K562 (cell line): Measurements from ENCODE around the gene PRCC. TPM values are rescaled to one million over a fixed set of nuclear protein-coding genes. Genes with fewer than 3 reads are reported as not detected.

Source experiments
- BRD9 ChIP-seq: fragments of 450-650 bp; IDR thresholded peaks from 2 replicates; pipeline ENCODE4 v1.6.1; 2018; ENCODE audit warnings: low read depth; ENCODE audit not compliant: partially characterized antibody
- ETV1 ChIP-seq: fragments of 450-650 bp; conservative IDR thresholded peaks from 2 replicates; pipeline ENCODE4 v1.6.1; 2016; ENCODE audit warnings: missing genetic modification characterization, control low read depth, low read depth, missing compliant biosample characterization
- ETV6 ChIP-seq, 3 experiments: fragments of 150-350 bp in 1 of 3; sonication (generic) in 1 of 3; formaldehyde crosslinking in 1 of 3; IDR thresholded peaks; 2 replicates each; pipeline versions ENCODE4 v1.6.1 to v1.8.0; 2014 to 2022; ENCODE audit warnings: borderline replicate concordance in 2 of 3, low read depth in 2 of 3, antibody characterized with exemption in 1 of 3, low read length in 1 of 3, mild to moderate bottlenecking in 1 of 3, missing genetic modification reagents in 1 of 3
- FOXA3 ChIP-seq, 2 experiments: fragments of 450-650 bp in 1 of 2; sonication (generic) in 1 of 2; formaldehyde crosslinking; IDR thresholded peaks in 1 of 2; conservative IDR thresholded peaks in 1 of 2; 2 replicates each; pipeline versions ENCODE4 v1.4.0 to v1.8.0; 2020 to 2022; ENCODE audit warnings: mild to moderate bottlenecking in 2 of 2, missing genetic modification reagents in 1 of 2
- KDM4B ChIP-seq, 2 experiments: fragments of 450-650 bp in 1 of 2; sonication (generic) in 1 of 2; IDR thresholded peaks; 2 replicates each; pipeline ENCODE4 v1.6.1; 2016 to 2017; ENCODE audit warnings: borderline replicate concordance in 2 of 2, antibody characterized with exemption in 1 of 2, low read depth in 1 of 2, mild to moderate bottlenecking in 1 of 2
- MAFG ChIP-seq: fragments of 450-650 bp; conservative IDR thresholded peaks from 2 replicates; pipeline ENCODE4 v1.6.1; 2016; ENCODE audit warnings: missing genetic modification characterization, missing compliant biosample characterization
- MTA3 ChIP-seq: fragments of 450-650 bp; formaldehyde crosslinking; IDR thresholded peaks from 2 replicates; pipeline ENCODE4 v1.6.1; 2017; ENCODE audit warnings: mild to moderate bottlenecking, borderline replicate concordance
- NFATC3 ChIP-seq: fragments of 450-650 bp; IDR thresholded peaks from 2 replicates; pipeline ENCODE4 v1.6.1; 2017; ENCODE audit warnings: mild to moderate bottlenecking
- PPARD ChIP-seq: fragments of 250-450 bp; sonication (Bioruptor Pico); IDR thresholded peaks from 2 replicates; pipeline ENCODE4 v1.8.0; 2022; ENCODE audit warnings: inconsistent platforms, mild to moderate bottlenecking, moderate library complexity
- SMAD3 ChIP-seq: fragments of 450-650 bp; formaldehyde crosslinking; conservative IDR thresholded peaks from 2 replicates; pipeline ENCODE4 v1.4.0; 2020; ENCODE audit warnings: mild to moderate bottlenecking
- ZBTB34 ChIP-seq: fragments of 250-450 bp; sonication (Bioruptor Pico); IDR thresholded peaks from 2 replicates; pipeline ENCODE4 v1.8.0; 2021; ENCODE audit warnings: mild to moderate bottlenecking, moderate library complexity
- ZEB2 ChIP-seq: fragments of 450-650 bp; IDR thresholded peaks from 2 replicates; pipeline ENCODE4 v1.6.1; 2016
- ZNF23 ChIP-seq: fragments of 250-450 bp; sonication (Bioruptor Pico); IDR thresholded peaks from 2 replicates; pipeline ENCODE4 v1.4.0; 2020; ENCODE audit warnings: mild to moderate bottlenecking
- ZNF280B ChIP-seq: fragments of 250-450 bp; sonication (Bioruptor Pico); IDR thresholded peaks from 2 replicates; pipeline ENCODE4 v1.5.1; 2021; ENCODE audit warnings: mild to moderate bottlenecking
- ZNF282 ChIP-seq: sonication (generic); formaldehyde crosslinking; IDR thresholded peaks from 2 replicates; pipeline ENCODE4 v1.8.1; 2023; ENCODE audit warnings: missing genetic modification reagents
- ZNF324 ChIP-seq: fragments of 250-450 bp; sonication (Bioruptor Pico); IDR thresholded peaks from 2 replicates; pipeline ENCODE4 v1.4.0; 2020; ENCODE audit warnings: mild to moderate bottlenecking
- ZNF444 ChIP-seq: fragments of 250-450 bp; sonication (Bioruptor Pico); IDR thresholded peaks from 2 replicates; pipeline ENCODE4 v1.4.0; 2020; ENCODE audit warnings: mild to moderate bottlenecking, moderate library complexity
- polyA plus RNA-seq, 8 experiments: library from polyadenylated mRNA; depleted of rRNA in 4 of 8; stranded (reverse) in 5 of 8; unstranded in 3 of 8; fragments of >200 nt; fragmentation: Nextera tagmentation in 2 of 8; fragmentation: Illumina TruSeq in 1 of 8; extraction: Ambion mirVana in 2 of 8; extraction: Trizol in 1 of 8; gene quantifications; 2 replicates each; pipeline versions ENCODE4 v1.2.1 to v1.2.3, GENCODE V29; 2011 to 2014; ENCODE audit warnings: inconsistent platforms in 1 of 8, missing spikeins in 1 of 8
- total RNA-seq, 7 experiments: library from RNA; depleted of rRNA in 6 of 7; stranded (reverse); fragments of >200 nt in 6 of 7; fragmentation: Illumina TruSeq in 2 of 7; extraction: Trizol in 2 of 7; gene quantifications; 2 replicates each; pipeline versions ENCODE4 v1.2.1 to v1.2.3, GENCODE V29; 2011 to 2021; ENCODE audit warnings: low replicate concordance in 1 of 7
- TF ChIP-seq, protein P1 (sequence below): sonication (generic); formaldehyde crosslinking; IDR thresholded peaks from 2 replicates; pipeline ENCODE4 v1.8.0; 2022; ENCODE audit warnings: mild to moderate bottlenecking, missing genetic modification reagents, borderline replicate concordance
- TF ChIP-seq, protein P2 (sequence below): sonication (generic); formaldehyde crosslinking; IDR thresholded peaks from 2 replicates; pipeline ENCODE4 v1.8.1; 2023; ENCODE audit warnings: mild to moderate bottlenecking, missing genetic modification reagents
- TF ChIP-seq, protein P3 (sequence below): sonication (generic); formaldehyde crosslinking; IDR thresholded peaks from 2 replicates; pipeline ENCODE4 v1.8.0; 2022; ENCODE audit warnings: missing genetic modification reagents, mild to moderate bottlenecking, moderate library complexity, borderline replicate concordance

The PRCC gene
- total and polyA plus RNA-seq, 9 of the 15 experiments (the other 6 are each of a cell fraction or from before 2014, with no cell fraction given), result 23.9 to 201 (median 41.1) TPM

DNA sequence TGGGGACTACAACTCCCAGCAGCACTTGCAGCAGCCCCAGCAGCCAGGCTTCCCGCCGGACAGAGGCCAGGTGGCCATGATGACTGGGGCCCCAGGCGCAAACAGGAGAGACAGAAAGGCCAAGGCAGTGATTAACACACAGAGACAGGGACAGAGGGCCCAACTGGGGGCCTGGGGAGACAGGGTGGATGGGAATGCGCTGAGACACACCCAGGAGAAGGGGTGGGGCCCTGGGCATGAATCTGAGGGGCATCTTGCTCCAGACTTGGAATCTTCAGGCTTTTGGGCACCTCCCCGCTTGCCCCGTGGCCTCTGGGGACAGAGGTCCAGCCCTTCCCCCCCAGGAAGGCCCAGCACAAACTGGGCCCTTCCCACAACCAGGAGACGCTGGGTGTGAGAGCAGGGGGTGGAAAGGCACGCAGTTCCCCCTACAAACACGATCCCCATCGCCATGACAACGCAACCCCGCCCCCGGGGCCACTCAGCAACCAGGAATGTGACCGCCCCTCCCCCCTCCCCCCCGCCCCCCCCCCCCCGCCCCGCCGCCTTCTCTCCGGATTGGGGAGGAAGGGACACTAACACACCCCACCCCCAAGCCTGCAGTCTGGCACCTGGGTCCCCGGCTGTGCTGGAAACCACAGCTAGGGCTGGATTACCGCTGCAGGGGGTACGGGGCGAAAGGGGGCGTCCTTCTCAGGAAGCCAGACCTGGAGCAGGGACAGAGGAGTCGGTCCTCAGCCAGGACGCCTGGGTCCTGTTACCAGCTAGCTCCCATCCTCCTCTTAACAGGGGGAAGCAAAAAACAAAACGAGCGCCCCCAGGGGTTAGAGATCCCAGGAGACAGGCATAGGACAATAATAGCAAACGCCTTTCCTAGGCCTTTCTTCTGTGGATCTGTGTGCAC lies 20.4 kb upstream of the PRCC start (continued):
- no peak for TF ChIP-seq ZBTB34
- TF ChIP-seq BRD9, result no peak
- TF ChIP-seq, protein P1, sequence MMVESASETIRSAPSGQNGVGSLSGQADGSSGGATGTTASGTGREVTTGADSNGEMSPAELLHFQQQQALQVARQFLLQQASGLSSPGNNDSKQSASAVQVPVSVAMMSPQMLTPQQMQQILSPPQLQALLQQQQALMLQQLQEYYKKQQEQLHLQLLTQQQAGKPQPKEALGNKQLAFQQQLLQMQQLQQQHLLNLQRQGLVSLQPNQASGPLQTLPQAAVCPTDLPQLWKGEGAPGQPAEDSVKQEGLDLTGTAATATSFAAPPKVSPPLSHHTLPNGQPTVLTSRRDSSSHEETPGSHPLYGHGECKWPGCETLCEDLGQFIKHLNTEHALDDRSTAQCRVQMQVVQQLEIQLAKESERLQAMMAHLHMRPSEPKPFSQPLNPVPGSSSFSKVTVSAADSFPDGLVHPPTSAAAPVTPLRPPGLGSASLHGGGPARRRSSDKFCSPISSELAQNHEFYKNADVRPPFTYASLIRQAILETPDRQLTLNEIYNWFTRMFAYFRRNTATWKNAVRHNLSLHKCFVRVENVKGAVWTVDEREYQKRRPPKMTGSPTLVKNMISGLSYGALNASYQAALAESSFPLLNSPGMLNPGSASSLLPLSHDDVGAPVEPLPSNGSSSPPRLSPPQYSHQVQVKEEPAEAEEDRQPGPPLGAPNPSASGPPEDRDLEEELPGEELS, result no peak
- no peak for TF ChIP-seq ZNF444 (CRISPR knock-in tag)
- no peak for TF ChIP-seq SMAD3 (CRISPR knock-in tag)
- no peak for TF ChIP-seq ZEB2
- no peak for TF ChIP-seq ZNF280B (CRISPR knock-in tag)
- no peak for TF ChIP-seq MAFG
- TF ChIP-seq, protein P2, sequence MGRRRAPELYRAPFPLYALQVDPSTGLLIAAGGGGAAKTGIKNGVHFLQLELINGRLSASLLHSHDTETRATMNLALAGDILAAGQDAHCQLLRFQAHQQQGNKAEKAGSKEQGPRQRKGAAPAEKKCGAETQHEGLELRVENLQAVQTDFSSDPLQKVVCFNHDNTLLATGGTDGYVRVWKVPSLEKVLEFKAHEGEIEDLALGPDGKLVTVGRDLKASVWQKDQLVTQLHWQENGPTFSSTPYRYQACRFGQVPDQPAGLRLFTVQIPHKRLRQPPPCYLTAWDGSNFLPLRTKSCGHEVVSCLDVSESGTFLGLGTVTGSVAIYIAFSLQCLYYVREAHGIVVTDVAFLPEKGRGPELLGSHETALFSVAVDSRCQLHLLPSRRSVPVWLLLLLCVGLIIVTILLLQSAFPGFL (CRISPR knock-in tag), result no peak
- TF ChIP-seq FOXA3 (CRISPR knock-in tag; conservative IDR thresholded peaks at IDR 0.05 in 1 of 2, IDR thresholded peaks at IDR 0.05 in 1 of 2), result no peak
- TF ChIP-seq ZNF282, result no peak
- TF ChIP-seq ETV6 (IDR thresholded peaks at IDR 0.05; ENCODE audit: borderline replicate concordance in 1 of 2, low read depth in 2 of 2, low read length in 1 of 2), result no peak
- no peak for TF ChIP-seq ETV6 (CRISPR knock-in tag; IDR thresholded peaks at IDR 0.05; ENCODE audit: borderline replicate concordance)
- TF ChIP-seq MTA3, result no peak
- TF ChIP-seq, protein P3, sequence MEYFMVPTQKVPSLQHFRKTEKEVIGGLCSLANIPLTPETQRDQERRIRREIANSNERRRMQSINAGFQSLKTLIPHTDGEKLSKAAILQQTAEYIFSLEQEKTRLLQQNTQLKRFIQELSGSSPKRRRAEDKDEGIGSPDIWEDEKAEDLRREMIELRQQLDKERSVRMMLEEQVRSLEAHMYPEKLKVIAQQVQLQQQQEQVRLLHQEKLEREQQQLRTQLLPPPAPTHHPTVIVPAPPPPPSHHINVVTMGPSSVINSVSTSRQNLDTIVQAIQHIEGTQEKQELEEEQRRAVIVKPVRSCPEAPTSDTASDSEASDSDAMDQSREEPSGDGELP (CRISPR knock-in tag), result peak; percentile 67; the same call in 1 of the 2 replicates
- no peak for TF ChIP-seq ZNF23
- TF ChIP-seq NFATC3, result no peak
- TF ChIP-seq ZNF324 (CRISPR knock-in tag), result no peak
- TF ChIP-seq PPARD, result no peak
- TF ChIP-seq ETV1 (tag), result no peak
- TF ChIP-seq KDM4B (IDR thresholded peaks at IDR 0.05; ENCODE audit: borderline replicate concordance in 2 of 2, low read depth in 1 of 2), result no peak
